GM21528 (cell line): ENCODE results near the gene MERTK.

ENCODE experiments used
- ATAC-seq: cut with Tn5 transposase; IDR thresholded peaks from one replicate; pipeline ENCODE4 v1.9.1; 2021; ENCODE audit warnings: mild to moderate bottlenecking, moderate library complexity; ENCODE audit not compliant: unreplicated experiment, low FRiP score

Gene MERTK

GRCh38 chr2:112003576-112004252 is 105.3 kb downstream of the MERTK start:
- ATAC-seq: no peak

DNA sequence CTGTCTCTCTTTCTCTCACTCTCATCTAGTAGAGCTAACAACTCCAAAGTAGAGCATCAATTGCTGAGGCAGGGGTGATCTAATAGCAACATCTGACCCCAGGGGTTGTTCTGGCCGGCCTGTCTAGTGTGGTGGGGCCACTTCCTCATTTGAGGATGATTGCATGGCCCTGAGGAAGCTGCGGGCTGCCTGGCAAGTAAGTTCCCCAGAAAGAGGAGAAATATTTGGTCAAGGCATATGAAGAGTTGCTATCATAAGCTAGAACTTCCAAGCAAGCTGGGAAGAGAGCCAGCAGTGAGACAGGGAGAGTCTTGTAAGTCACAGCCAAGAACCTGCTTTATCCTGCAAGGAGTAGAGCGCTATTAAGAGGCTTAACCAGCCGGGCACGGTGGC is 105.8 kb downstream of the MERTK start:
- no peak for ATAC-seq

- ATAC-seq: no peak
Measured at GRCh38 chr2:112005406-112006075, 107.1 kb downstream of the MERTK start.

DNA sequence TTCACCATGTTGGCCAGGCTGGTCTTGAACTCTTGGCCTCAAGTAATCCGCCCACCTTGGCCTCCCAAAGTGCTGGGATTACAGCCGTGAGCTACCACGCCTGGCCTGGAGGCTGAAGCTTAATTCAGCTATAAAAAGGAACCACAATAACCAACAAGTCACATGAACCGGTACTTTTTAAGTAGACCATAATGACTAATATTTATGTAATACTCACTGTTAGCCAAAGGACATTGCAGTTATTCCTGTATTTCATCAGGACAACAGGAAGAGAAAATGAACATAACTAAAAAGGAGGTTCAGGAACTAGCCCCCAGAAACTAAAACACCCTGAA is 107.6 kb downstream of the MERTK start:
- ATAC-seq: no peak

DNA sequence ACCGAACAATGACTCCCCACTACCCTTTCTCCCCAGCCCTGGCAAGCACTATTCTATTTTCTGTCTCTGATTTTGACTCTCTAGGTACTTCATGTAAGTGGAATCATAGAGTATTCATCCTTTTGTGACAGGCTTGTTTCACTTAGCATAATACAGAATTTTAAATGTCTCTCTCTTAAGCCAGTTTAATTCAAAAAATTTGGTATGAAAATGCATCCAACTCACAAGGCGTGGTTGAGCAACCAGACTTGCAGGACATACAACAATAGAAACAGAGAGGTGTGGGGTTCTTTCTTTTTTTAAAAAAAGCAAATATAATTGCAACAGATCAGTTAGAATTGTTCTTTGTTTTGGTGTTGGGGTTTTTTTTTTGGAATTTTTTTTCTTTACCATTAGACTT is 109.1 kb downstream of the MERTK start:
- no peak for ATAC-seq

GRCh38 chr2:112008910-112009485 is 110.6 kb downstream of the MERTK start:
- ATAC-seq: no peak

DNA sequence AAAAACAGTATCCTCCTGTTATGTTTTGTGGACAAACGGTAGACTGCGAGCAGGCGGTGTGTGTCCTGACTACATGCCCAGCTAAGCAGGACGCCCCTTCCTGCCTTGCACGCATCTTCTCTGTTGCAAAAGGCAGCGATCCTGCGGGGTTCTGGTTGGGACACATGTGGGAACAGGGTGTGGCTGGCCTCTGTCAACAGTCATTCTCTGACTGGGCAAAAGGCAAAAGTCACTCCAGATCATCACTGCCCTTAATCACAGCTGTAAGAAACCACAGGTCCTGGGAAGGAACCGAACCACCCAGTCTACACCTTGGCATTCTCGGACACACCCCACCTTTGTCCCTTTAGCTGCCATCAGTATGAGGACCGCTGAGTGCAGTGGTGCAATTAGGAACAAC is 112.3 kb downstream of the MERTK start:
- ATAC-seq: no peak

- no peak for ATAC-seq
Measured at GRCh38 chr2:112012556-112012955, 114.1 kb downstream of the MERTK start.

DNA sequence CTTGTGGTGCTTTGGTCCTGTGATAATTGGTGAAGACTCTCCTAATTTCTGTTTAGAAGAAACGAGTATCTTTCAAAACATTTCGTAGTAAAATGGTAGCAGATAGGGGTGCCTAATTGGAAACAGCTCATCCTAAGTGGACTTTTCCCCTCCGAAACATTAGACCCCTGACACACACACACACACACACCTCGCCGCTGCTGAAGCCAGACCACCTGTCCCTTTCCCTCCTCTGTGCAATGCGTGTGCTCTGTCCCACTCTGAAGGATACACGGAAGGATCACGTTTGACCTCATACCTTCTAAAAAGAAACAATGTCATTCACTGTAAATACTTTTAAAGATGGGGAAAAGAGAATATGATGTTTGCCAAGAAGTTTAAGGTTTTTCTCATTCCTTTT is 120.4 kb downstream of the MERTK start:
- no peak for ATAC-seq

- no peak for ATAC-seq
Measured at GRCh38 chr2:112019569-112019982, 121.2 kb downstream of the MERTK start.

DNA sequence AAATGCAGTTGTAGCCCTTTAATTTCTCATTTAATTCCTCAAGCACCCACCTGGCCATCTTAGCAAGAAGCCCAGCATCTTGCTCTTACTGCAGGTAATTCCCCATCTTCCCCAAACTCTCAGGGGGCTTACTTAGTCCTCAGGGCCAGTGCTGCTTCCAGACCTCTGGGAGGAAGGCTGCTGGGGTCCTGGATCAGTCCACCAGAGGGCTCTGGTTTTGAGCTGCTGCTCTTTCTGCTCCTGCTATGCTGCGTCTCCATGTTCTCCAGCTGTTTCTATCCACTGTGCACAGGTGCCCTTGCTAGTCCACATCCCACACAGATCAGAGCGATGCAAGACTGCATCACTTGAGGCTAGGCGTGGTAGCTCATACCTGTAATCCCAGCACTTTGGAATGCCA is 122.2 kb downstream of the MERTK start:
- ATAC-seq: no peak

DNA sequence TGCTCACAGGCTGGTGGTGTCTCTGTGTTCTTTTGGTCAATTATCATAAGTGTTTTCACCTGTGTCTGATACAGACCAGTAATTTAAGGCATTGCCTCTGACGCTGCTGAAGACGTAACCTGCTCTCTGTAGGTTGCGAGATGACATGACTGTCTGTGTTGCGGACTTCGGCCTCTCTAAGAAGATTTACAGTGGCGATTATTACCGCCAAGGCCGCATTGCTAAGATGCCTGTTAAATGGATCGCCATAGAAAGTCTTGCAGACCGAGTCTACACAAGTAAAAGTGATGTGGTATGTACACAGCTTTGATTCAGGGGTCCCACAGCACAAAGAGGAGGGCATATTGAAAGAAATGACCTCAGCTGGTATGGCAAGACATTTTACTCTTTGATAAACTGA is 122.9 kb downstream of the MERTK start:
- no peak for ATAC-seq

- no peak for ATAC-seq
Measured at GRCh38 chr2:112021781-112022231, 123.4 kb downstream of the MERTK start.

GRCh38 chr2:112023707-112024106 is 125.3 kb downstream of the MERTK start:
- no peak for ATAC-seq

DNA sequence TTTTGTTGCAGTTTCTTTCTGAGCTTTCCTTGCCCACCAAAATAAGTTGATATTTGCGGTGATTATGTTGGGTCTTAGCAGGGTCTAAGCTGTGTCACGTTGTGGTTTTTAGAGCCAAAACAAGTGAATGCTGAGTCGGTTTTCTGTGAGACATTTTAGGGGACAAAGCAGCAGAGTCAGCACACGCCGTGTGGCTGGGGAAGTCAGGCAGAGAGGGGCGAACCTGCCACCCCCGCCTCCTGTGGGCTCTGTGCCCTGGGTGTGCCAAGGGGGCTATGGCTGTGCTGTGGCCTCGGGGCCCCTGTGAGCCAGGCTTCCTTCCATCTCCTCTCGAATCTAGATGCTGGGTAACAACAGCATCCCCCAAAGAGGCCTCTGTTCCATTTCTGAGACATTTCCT is 125.8 kb downstream of the MERTK start:
- no peak for ATAC-seq

DNA sequence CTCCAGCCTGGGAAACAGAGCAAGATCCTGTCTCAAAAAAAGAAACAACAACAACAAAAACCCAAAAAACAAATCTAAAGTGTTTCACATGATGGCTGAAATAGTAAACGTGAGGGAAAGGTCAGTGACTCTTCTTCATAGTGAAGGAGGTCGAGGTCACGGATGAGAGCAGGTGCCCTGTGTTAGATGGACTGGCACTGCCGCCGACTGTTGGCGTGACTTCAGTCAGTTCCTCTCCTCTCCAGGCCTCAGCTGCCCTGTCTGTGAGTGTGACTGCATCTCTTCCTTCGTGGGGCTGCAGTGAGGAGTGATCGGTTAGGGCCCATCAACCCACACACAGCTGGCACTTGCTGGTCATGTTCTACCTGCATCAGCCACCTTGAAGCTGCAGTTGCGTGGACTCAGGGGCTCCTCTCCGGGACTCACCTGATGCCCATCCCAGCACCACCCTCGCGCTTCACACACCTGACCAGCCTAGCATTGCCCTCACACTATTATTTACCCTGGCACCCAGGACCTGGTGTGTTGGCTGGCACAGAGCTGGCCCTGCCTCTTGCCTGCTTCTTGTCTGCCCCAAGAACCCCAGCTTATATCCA is 126.6 kb downstream of the MERTK start:
- ATAC-seq: no peak

DNA sequence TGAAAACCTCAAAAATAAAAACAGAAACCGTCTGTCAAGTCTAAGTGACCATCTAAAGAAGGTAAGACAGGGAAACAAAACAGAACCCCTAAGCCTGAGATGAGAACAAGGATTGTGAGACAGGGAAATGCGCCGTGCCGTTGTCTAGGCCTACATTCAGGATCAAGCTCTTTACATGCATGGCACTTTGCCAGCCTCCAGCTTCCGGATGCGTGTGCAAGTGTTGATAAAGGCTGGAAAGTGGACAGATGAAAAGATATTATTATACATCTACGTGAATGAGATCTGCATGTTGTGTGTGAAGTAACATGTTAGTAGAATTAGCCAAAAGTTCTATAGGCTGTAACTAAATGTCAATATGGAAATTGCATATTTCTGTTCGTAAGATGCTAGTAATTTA is 128.1 kb downstream of the MERTK start:
- ATAC-seq: no peak

- ATAC-seq: no peak
Measured at GRCh38 chr2:112027767-112028166, 129.4 kb downstream of the MERTK start.

- ATAC-seq: no peak
Measured at GRCh38 chr2:112029164-112029563, 130.8 kb downstream of the MERTK start.

- ATAC-seq: no peak
Measured at GRCh38 chr2:112031473-112032223, 133.2 kb downstream of the MERTK start.

DNA sequence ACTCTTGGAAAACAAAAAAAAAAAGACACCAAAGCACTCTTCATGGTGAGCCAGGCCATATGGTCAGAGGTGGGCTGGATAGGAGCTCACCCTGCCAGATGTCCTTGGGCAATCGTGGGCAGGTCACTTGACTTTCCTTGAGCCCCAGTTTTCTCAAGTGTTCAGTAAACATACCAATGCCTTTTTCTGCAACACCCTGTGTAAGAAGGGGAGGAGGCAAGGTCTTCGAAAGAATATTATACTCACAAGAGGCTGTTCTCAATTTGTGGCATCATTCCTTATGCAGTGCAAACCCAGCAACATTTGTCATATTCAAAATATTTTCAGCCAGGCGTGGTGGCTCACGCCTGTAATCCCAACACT is 133.8 kb downstream of the MERTK start:
- ATAC-seq: no peak
